ENCODE results near the gene TP63.

DNA sequence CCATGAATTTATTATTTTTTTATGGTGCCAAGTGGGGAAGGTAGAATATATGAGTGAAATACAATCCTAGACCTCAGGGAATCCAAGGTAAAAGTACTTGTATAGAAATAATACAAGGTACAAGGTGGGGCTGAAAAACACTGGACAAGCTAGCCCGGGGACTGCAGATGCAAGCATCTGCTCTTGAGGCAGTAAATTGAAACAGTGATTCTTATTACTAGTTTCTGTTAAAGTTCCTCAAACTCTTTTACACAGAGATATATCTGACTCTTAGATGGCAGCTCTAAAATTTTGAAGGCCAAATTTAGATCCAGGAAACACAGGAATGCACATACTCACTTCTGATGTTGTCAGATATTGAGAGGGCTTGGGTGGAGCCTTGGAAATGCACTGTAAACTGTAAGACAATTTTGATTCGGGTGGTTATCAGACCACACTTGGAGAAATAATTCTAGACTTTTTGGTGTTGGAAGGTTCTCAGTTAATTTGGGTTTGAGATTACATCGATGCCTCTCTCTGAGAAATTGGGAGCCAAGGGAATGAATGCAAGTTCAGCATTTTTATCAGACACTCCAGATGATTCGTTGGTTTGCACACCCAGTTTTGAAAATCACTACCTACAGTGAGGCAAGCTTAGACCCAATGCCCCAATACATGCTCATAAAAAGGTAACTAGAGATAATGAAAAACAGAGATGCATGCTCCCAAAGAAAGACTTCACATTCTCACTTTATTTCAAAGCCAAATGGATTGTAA, 7.3 kb downstream of the TP63 start:
- TF ChIP-seq, protein P1, sequence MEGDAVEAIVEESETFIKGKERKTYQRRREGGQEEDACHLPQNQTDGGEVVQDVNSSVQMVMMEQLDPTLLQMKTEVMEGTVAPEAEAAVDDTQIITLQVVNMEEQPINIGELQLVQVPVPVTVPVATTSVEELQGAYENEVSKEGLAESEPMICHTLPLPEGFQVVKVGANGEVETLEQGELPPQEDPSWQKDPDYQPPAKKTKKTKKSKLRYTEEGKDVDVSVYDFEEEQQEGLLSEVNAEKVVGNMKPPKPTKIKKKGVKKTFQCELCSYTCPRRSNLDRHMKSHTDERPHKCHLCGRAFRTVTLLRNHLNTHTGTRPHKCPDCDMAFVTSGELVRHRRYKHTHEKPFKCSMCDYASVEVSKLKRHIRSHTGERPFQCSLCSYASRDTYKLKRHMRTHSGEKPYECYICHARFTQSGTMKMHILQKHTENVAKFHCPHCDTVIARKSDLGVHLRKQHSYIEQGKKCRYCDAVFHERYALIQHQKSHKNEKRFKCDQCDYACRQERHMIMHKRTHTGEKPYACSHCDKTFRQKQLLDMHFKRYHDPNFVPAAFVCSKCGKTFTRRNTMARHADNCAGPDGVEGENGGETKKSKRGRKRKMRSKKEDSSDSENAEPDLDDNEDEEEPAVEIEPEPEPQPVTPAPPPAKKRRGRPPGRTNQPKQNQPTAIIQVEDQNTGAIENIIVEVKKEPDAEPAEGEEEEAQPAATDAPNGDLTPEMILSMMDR (IDR thresholded peaks at IDR 0.05) = no peak
- TF ChIP-seq POLR2A (IDR thresholded peaks at IDR 0.05) = no peak

All from body of pancreas (tissue), 4 donors.